ENCODE measurements around the gene CWC27.
A peak's percentile ranks its signal among the peaks of the same experiment; 100 is the strongest.
"Not testable (repeated sequence)": the region's sequence is repeated elsewhere in the genome, so short reads cannot be mapped to it uniquely, and the experiment has no call there.

CWC27 gene

DNA sequence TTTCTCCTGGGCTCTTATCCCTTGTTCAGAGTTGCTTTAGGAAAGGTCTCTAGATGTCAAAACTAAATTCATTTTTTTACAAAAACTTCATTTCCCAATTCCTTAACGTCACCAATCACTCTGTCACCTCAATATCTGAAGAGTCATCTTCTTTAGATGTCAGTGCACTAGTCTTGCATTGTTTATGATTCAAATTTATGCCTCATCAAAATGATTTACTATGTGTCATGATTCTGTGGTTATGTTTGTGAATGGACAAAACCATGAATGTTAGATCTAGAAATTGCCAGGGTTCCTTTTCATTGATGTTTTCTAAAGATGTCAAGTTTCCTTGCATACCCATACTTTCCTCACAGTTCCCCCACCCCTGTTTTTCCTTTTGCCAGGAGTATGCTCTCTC lies 21.5 kb downstream of the CWC27 start:
- no peak for DNase-seq

DNA sequence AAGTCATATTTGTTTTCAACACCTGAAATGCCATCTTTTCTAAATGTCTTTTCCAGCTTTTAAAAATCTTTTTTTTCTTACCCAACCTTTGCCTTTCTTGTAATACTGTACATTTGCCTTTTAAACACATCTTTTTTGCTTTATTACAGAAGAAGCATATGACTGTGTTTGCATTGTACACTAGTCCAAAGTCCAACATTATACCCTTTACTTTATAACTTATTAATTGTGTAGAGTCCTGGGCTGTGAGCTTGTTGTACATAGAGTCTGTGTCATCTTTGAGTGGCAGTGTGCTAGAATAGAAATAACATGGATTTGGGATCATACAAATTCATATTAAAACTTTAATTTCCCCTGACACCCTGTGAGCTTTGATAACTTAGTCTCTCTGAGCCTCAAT lies 23.7 kb downstream of the CWC27 start:
- no peak for DNase-seq

DNA sequence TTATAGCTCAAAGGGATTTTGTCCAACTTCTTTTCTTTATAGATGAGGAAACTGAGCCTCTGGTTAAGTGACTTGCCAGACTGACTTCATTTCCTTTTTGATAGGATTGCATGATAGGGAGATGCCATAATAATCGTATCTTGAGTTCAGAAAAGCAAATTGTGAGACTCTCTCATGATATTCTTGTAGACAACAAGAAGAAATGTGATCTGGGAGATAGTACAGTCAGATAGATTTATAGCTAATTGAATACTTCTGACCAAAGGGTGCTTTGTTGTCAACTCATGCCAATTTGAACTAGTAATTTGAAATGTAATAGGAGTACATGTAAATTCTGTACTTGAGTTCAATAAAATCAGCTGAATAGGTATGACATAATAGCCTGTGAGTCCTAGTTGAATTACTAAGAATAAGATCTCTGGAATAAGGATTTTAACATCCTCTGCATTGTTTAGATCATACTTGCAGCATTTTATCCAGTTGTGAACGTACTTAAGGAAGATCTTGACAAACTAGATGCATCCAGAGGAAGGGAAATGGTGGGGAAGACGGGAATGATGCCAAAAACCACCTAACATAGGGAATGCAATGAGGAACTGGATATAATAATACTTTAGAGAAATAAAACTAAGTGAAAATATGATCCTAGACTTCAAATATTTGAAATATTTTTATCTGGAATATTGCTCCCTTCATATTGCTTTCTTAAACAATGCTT lies 25.5 kb downstream of the CWC27 start:
- no peak for DNase-seq

DNA sequence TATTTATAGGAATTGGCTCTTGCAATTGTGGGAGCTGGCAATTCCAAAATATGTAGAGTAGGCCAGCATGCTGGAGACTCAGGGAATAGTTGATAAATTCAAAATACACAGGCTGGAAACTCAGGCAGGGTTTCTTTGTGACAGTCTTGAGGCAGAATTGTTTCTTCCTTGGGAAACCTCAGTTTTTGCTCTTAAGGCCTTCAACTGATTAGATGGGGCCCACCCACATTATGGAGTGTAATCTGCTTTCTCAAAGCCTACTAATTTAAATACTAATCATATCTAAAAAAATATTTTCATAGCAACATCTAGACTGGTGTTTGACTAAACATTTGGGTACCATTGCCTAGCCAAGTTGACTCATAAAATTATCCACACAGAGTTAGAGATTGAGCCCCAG lies 27.6 kb downstream of the CWC27 start:
- DNase-seq = no peak

DNA sequence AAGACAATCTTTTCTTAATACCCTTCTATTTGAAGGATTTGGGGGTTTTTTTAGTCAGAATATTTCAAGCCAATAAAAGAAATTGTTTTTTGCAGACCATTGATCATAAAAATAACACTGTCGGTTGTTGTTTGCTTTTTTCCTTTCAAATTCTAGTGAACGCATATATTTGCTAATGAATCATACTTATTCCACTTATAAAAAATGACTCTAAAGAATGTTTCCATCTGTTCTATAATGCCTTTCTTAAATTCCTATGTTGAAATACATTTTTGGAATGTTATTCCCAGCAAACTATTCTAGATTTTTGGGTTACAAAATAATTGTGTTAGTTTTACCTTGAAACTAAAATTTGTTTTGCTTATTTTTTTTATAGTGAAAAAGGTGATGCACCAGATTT lies 32.2 kb downstream of the CWC27 start:
- DNase-seq = no peak

DNA sequence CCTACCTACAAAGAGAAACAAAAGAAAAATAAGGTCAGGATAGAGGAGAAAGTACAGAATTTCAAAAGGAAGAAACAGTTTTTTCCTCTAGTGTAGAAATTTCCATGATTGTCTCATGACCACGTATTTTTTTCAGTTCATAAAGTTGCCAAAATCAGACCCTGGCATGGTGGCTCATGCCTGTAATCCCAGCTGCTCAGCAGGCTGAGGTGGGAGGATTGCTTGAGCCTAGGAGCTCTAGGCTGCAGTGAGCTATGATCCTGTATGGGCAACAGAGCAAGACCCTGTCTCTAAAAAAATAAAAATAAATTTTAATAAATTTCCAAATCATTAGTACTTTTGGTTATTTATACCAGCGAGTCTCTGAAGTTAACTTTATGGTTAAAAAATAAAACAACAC lies 37.8 kb downstream of the CWC27 start:
- no peak for DNase-seq

DNA sequence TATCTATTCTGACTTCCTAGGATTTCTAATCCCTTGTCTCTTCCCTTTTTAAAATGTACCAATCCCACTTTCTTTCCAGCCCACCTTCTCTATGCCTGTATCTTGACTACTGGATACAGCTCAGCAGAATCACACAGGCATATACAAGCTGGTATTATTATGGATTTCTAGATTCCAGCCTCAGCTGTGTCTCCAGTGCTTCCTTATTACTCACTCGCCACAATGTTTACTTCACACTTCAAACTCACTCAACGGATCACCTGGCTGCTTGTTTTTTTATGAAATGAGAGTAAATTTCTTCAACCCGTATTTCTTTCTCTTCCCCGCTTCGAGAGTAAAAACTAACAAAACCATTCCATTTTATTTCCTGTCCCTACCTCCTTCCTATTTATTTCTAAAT lies 38.8 kb downstream of the CWC27 start:
- no peak for DNase-seq

DNA sequence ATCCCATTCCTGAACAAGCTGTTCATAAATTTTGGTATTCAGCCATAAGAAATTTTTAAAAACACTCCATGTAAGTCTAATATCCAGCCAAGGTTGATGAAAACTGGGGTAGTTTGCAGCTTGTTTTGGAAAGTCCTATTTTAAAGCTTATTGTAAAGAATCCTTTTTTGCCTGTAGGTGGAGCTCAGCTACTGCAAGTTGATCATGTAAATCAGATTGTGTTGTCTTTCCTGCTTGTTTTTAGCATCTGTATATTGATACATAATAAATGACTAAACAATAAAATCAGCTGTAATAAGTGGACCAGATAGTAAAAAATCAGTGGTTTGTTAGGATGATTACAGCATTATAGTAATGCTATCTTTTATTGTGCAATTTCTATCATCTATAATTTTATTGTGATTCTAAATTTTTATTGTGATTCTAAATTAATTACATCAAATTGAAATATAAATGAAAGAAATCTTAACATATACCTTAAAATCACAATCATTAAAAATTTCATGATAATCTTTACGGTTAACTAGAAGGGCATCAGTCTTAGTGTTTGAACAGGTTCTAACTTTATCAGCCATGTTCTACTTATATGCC lies 42.4 kb downstream of the CWC27 start:
- peak; percentile 70 for DNase-seq

DNA sequence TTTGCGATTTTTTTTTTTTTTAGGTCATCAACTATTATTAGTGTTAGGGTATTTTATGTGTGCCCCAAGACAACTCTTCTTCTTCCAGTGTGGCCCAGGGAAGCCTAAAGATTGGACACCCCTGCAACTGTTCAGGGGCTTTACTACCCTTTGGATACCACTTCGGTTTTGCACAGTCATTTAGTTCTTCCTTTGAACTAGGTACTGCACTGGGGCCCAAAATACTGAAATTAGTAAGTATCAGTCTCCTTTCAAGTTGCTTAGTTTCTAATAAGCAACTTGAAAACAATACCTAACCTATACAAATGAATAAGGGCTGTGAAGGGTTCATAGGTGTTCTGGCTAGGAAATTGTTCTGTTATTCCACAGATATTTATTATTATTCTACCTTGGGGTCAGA lies 45.3 kb downstream of the CWC27 start:
- DNase-seq = no peak

DNA sequence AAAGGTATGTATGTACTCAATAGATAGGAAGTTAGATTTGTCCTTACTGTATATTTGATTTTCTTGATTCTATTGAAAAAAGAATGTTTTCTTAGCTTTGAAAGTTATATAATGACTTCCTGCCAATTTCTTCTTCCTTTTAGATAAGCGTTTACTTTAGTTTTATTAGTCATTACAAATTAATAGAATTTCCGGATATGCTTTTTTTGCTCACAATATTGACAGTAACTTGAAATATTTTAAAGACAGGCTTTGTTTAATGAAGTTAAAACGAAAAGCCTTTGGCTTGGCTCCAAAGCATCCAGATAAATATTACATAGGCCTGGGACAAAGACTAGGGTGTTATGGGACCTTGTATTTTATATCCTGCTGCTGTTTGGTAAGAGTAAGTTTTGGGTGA lies 49.5 kb downstream of the CWC27 start:
- no peak for DNase-seq

DNA sequence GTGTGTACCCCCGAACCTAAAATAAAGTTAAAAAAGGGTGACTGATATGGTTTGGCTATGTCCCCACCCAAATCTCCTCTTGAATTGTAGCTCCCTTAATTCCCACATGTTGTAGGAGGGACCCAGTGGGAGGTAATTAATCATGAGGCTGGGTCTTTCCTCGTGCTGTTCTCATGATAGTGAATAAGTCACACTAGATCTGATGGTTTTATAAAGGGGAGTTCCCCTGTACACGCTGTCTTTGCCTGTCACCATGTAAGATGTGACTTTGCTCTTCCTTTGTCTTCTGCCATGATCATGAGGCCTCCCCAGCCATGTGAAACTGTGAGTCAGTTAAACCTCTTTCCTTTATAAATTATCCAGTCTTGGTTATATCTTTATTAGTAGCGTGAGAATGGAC lies 50.6 kb downstream of the CWC27 start:
- not testable (repeated sequence) for DNase-seq

DNA sequence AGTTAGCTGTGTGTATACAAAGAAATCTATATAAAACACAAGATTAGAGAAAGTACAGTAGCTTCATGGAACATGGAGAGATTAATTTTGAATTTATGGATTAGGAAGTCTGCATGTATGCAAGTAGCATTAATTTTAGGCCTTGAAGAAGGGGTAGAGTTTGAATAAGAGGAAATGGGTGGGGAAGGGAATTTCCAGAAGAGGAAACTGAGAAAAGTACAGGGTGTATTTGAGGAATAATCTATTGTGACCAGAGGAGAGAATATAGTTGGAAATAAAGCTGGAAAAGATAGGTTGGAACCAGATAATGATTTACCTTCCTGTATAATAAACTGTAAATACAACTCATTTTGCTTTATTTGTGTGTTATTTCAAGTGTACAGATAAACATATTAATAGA lies 53.6 kb downstream of the CWC27 start:
- no peak for DNase-seq

DNA sequence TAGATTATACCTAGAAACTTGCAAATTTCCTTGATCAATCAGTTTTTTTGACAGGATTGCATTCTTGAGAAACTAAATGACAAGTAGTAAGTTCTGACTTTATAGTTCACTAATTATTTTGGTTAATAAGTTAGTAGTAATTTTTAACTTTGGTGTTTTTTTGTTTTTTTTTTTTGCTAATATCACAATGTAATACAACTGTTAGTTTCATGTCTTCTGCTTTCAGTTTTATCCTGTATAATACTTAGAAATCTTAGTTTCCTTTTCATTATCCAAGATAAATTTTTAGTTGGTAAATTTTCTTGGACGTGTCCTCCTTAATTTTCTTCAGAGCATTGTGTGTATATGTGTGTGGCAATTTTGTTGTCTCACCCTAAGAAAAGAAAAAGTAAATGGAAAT lies 57.8 kb downstream of the CWC27 start:
- DNase-seq = no peak

DNA sequence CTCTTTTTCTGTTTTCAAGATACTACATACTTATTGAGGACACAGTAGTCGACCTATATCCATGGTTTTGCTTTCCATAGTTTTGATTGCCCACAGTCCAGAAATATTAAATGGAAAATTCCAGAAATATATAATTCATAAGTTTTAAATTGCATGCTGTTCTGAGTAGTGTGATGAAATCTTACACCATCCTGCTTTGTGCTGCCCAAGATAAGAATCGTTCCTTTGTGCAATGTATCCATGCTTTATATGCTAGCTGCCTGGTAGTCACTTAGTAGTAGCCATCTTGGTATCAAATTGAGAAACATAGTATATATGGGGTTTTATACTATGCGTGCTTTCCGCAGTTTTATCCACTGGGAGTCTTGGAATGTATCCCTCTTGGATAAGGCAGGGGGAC lies 59.0 kb downstream of the CWC27 start:
- DNase-seq = no peak

DNA sequence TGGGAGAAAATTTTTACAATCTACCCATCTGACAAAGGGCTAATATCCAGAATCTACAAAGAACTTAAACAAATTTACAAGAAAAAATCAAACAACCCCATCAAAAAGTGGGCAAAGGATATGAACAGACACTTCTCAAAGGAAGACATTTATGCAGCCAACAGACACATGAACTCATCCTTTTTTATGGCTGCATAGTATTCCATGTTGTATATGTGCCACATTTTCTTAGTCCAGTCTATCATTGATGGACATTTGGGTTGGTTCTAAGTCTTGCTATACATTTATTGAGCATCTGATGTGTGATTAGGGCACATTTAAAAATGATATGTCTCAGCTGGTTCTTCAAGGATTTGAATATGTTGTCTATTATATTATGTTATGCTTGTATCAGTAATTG lies 61.9 kb downstream of the CWC27 start:
- not testable (repeated sequence) for DNase-seq

DNA sequence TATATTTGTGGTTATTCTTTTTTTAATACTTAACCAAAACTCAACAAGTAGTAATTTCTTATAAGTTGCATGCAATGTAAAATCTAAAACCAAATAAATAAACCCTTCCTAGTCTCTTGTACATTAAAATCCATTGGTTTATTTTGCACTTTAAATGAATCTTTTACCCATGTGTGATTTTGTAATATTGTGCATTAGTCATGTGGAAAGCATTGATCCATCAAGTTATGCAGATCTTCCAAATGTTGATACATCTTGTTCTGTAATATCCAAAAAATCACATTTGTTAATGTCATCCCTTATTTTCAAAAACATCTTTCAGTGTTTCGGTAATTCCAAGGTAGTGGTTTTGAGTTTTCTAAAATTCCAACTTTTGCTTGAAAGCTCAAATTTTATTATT lies 63.3 kb downstream of the CWC27 start:
- no peak for DNase-seq

DNA sequence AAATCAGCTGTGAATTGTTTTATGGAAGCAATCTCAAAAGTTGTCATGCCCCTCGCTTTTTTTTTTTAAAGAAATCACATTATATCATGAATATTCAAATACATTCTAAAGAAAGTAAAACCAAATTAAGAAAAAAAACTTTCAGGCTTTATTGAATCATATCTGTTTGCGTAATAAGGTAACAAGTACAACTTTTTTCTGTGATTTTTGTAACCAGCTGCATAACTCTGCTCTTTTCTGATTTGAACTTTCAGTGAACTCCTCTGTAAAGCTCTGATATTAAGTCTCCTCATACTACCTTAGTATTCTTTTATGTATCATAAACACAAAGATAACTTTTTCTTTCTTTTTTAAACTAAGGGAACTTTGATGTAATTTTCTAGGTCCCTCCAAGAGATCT lies 65.3 kb downstream of the CWC27 start:
- DNase-seq = no peak

DNA sequence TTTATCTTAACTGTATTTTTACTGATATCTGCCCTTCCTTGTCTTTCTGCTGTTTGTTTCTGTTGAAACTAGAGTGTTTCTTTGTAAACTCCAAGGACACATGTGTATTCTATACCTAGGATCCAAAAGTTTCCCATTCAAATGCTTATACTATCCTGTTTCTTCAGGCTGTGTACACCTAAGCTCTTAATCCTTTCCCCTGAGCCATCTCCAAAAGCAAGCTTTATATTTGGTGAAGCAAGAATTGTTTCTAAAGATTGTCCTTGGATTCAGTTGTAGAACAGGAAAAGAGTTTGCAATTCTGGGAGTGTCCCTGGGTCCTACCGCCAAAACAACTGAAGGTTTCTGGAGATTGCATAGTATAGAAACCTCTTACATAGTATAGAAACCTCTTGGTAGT lies 65.9 kb downstream of the CWC27 start:
- no peak for DNase-seq

DNA sequence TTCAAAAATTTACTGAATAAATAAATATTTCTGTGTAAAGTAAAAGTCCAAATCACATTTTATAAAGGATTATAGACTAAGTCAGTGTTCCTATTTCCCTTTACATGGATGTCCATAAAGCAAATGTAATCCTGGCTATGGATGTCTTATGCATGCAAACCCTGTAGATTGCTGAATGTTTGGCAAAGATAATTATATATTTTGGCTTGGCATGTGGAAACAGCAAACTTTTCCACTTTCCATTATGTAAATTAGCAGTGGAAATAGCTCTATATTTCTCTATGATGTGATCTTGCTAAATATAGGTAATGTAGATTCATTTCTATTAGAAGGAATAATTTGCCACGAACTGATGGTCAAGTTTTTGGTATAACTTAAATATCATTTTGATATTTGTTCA lies 66.5 kb downstream of the CWC27 start:
- DNase-seq = no peak

DNA sequence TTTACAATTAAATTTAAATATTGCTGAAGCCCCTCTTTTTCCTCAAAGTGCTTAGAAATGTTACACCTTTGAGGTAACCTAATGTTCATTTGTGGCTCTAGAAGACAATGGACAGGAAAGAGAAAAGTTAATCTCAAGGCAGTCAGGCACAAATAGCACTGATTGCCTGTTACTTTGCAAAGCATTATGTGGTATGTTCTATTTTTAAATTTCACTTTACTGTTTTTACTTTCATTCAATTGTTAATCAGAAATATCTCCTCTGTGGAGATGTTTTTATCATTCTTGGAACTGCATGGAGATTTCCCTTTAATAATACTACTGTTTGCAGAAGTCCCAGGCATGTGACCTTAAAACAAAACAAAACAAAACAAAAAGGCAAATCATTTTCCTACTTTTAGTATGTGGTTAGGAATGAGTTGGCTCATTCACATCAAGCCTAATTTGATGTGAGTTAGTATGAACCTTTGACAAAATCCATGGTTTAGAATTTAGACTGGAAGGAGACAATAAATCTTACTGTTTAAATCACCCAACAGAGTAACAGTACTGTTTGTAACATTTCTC lies 67.5 kb downstream of the CWC27 start:
- DNase-seq = no peak

DNA sequence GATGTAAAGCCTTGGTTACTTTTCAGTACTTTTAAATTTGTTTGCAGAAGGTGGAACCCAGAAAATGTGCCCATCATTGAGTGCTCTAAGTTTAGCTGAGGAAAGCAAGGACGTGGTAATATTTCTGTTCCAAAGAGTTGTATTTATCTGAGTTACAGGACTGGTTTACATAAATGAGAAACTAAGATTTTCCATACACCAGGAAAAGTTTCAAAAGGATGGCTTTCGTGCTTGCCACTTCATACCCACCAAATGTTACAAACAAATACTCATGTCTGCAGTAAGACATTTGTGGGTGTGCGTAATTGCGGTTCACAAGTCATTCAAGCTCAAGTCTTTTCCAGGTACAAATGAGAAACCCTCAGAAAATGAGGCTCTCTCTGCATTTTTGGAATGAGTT lies 68.1 kb downstream of the CWC27 start:
- no peak for DNase-seq

DNA sequence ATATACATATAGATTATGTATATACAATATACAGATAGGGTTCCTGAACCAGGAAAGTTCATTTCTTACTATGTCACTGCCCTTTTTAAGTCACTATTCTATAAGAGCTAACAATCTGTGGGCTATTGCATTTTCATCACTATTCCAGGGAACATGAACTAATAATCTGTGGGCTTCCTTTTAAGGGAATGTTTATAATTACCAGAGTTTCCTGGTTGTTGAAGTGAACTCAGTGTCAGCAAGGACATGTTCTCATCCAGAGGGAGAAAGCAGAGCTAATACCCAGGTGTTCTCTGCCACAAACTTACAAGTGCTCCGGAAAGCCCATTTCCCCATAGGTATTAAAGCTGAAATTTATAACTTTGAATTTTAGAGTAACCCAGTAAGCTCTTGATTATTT lies 69.6 kb downstream of the CWC27 start:
- no peak for DNase-seq

DNA sequence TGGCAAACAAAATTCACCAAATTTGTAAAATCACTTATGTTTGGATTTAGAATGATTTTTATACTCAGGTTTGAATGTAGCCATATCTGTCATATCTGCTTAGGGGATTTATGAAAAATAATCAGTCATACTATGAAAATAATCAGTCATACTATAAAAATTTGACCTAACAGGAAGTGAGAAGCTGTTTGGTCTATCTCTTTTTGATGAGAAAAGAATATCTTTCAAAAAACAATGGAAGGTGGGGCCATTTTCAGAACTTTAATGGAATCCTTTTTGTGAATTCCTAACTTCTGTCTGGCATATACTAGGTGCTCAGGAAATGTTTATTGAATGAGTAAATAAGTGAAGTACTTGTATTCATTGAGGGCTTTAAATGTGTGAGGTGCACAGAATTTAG lies 70.1 kb downstream of the CWC27 start:
- no peak for DNase-seq

DNA sequence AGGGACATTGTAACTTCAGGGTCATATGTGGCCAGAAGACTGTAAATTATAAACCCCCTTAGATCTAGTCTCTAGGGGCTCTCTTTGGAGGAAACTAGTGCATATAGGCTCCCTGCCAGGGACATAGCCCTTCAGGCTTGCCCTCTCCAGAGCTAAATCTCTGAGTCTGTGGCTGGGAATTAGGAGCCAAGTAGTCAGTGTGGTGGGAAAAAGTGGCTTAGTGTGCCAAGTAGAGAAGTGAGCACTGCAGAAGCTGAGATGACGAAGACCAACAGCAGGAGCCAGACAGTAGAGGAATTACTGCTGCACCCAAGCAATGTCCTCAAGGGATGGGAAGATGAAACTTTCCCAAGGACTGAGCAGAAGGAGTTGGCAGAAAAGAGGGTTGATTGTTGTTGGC lies 71.2 kb downstream of the CWC27 start:
- no peak for DNase-seq

DNA sequence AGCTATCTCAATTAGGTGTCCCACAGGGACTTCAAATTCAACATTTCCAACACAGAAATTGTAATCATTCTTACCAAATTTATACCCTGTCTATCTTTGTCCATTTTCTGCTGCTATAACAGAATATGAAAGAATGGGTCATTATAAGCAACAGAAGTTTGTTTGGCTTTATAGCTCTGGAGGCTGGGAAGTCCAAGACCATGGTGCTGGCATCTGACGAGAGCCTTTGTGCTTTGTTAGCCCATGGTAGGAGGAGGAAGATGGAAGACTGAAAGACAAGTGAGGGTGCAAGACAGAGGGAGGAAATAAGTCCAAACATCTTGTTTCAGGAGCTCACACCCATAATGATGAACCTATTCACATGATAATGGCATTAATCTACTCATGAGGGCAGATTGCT lies 72.2 kb downstream of the CWC27 start:
- DNase-seq = no peak

Data from NCI-H2227 treated with DMSO at 0.1 percent for 48 hours (cell line).